GM15510 (cell line): ENCODE measurements around the gene NR3C2.

Experiments
- POLR2A ChIP-seq: IDR thresholded peaks from 3 replicates; pipeline ENCODE4 v1.6.1; 2011; ENCODE audit warnings: borderline replicate concordance; ENCODE audit not compliant: insufficient read length; ENCODE audit errors: extremely low read depth

The NR3C2 gene

GRCh38 chr4:148415500-148415899 lies 26.7 kb downstream of the NR3C2 start:
- no peak for TF ChIP-seq POLR2A

GRCh38 chr4:148412460-148412994 lies 29.7 kb downstream of the NR3C2 start:
- TF ChIP-seq POLR2A: no peak

- no peak for TF ChIP-seq POLR2A
These were observed 36.9 kb downstream of the NR3C2 start for GRCh38 chr4:148405161-148405893.

GRCh38 chr4:148398988-148399387 lies 43.2 kb downstream of the NR3C2 start:
- TF ChIP-seq POLR2A: no peak

- TF ChIP-seq POLR2A: no peak
These were observed 44.4 kb downstream of the NR3C2 start for GRCh38 chr4:148397771-148398170.

GRCh38 chr4:148396986-148397673 lies 45.1 kb downstream of the NR3C2 start:
- no peak for TF ChIP-seq POLR2A

- no peak for TF ChIP-seq POLR2A
These were observed 46.4 kb downstream of the NR3C2 start for GRCh38 chr4:148395771-148396170.

- no peak for TF ChIP-seq POLR2A
These were observed 51.2 kb downstream of the NR3C2 start for GRCh38 chr4:148391056-148391455.

GRCh38 chr4:148390311-148390710 lies 51.9 kb downstream of the NR3C2 start:
- no peak for TF ChIP-seq POLR2A

GRCh38 chr4:148380291-148380690 lies 61.9 kb downstream of the NR3C2 start:
- TF ChIP-seq POLR2A: no peak

- no peak for TF ChIP-seq POLR2A
These were observed 66.1 kb downstream of the NR3C2 start for GRCh38 chr4:148376151-148376550.

GRCh38 chr4:148375584-148375983 lies 66.6 kb downstream of the NR3C2 start:
- TF ChIP-seq POLR2A: no peak

- TF ChIP-seq POLR2A: no peak
These were observed 69.1 kb downstream of the NR3C2 start for GRCh38 chr4:148373093-148373492.

- no peak for TF ChIP-seq POLR2A
These were observed 72.3 kb downstream of the NR3C2 start for GRCh38 chr4:148369919-148370318.

- no peak for TF ChIP-seq POLR2A
These were observed 74.5 kb downstream of the NR3C2 start for GRCh38 chr4:148367756-148368155.

GRCh38 chr4:148366251-148366650 lies 76.0 kb downstream of the NR3C2 start:
- TF ChIP-seq POLR2A: no peak

- TF ChIP-seq POLR2A: no peak
These were observed 77.7 kb downstream of the NR3C2 start for GRCh38 chr4:148364525-148364924.

GRCh38 chr4:148359769-148360168 lies 82.4 kb downstream of the NR3C2 start:
- no peak for TF ChIP-seq POLR2A
